Endothelial cell of umbilical vein (primary cell): ENCODE results near the gene DPYD. TPM values are rescaled to one million over a fixed set of nuclear protein-coding genes. Genes with fewer than 3 reads are reported as not detected.

Experiments
- BruUV-seq: library from RNA; stranded (reverse); fragments of 400-500 nt; replicated peaks from 2 replicates; lab custom pipeline; 2021; lab: Mats Ljungman, UMichigan
- CTCF ChIA-PET: fragments of 300-600, 350-600 bp; sonication (Branson Sonifier 250); formaldehyde crosslinking; loops from one replicate; lab custom pipeline; 2021; ENCODE audit warnings: antibody characterized with exemption, inconsistent platforms; lab: Charles Lee
- POLR2A ChIA-PET: fragments of 300-600, 350-600 bp; sonication (Branson Sonifier 250); formaldehyde crosslinking; loops from one replicate; lab custom pipeline; 2021; ENCODE audit warnings: antibody characterized with exemption, inconsistent platforms; lab: Charles Lee
- DNase-seq: peaks from one replicate; pipeline ENCODE4 v3.0.0-alpha.2; 2011; ENCODE audit warnings: low read depth, low spot score
- FAIRE-seq: peaks from 2 replicates; lab custom pipeline; 2011; peaks lifted over from hg19 to GRCh38; lab: Jason Lieb, UNC
- H2AFZ ChIP-seq: 2 replicates; pipeline ENCODE4 v1.6.0; 2012; ENCODE audit warnings: low read depth, low read length, control low read depth, inconsistent platforms
- H3K27ac ChIP-seq: 2 replicates; pipeline ENCODE4 v1.5.1; 2011; ENCODE audit warnings: low read depth, mild to moderate bottlenecking, control low read depth, low read length, moderate library complexity; ENCODE audit not compliant: insufficient read depth
- H3K27me3 ChIP-seq, 2 experiments: 2 replicates each; pipeline versions ENCODE4 v1.6.0 to v1.6.1; 2011; ENCODE audit warnings: low read length in 2 of 2, mixed read lengths in 1 of 2; ENCODE audit not compliant: control insufficient read depth in 2 of 2, insufficient read depth in 2 of 2
- H3K36me3 ChIP-seq, 2 experiments: 2 replicates in 1 of 2; 3 replicates in 1 of 2; pipeline ENCODE4 v1.5.1; 2011; ENCODE audit warnings: low read length in 2 of 2, mild to moderate bottlenecking in 1 of 2, moderate library complexity in 1 of 2; ENCODE audit not compliant: control insufficient read depth in 2 of 2, insufficient read depth in 2 of 2; ENCODE audit errors: extremely low read depth in 1 of 2
- H3K4me1 ChIP-seq: 3 replicates; pipeline ENCODE4 v1.5.1; 2011; ENCODE audit warnings: mild to moderate bottlenecking, low read length; ENCODE audit not compliant: control insufficient read depth, insufficient read depth; ENCODE audit errors: extremely low read depth
- H3K4me2 ChIP-seq: 2 replicates; pipeline ENCODE4 v1.6.1; 2011; ENCODE audit warnings: low read length, control low read depth, mixed read lengths; ENCODE audit not compliant: insufficient read depth
- H3K4me3 ChIP-seq, 3 experiments: fragments of 200-600 bp in 1 of 3; sonication (generic), shearing (Covaris generic) in 1 of 3; replicated peaks in 1 of 3; 2 replicates each; pipeline ENCODE4 v1.5.1; 2011 to 2016; ENCODE audit warnings: control low read depth in 3 of 3, low read length in 3 of 3, mild to moderate bottlenecking in 2 of 3, inconsistent platforms in 1 of 3, low read depth in 1 of 3, moderate library complexity in 1 of 3; ENCODE audit not compliant: insufficient read depth in 1 of 3
- H3K79me2 ChIP-seq: 2 replicates; pipeline ENCODE4 v1.6.0; 2012; ENCODE audit warnings: low read length, inconsistent platforms; ENCODE audit not compliant: control insufficient read depth, insufficient read depth
- H3K9ac ChIP-seq: replicated peaks from 2 replicates; pipeline ENCODE3; 2011; ENCODE audit warnings: low read length, control low read depth; ENCODE audit not compliant: insufficient read depth; ENCODE audit errors: extremely low read depth
- H3K9me1 ChIP-seq: replicated peaks from 3 replicates; pipeline ENCODE4 v1.6.0; 2011; ENCODE audit warnings: mild to moderate bottlenecking, low read length; ENCODE audit not compliant: control insufficient read depth, insufficient read depth; ENCODE audit errors: extremely low read depth
- H3K9me3 ChIP-seq: replicated peaks from 2 replicates; pipeline ENCODE4 v1.5.1; 2012; ENCODE audit warnings: low read length, inconsistent platforms; ENCODE audit not compliant: control insufficient read depth, insufficient read depth
- H4K20me1 ChIP-seq: replicated peaks from 2 replicates; pipeline ENCODE3; 2011; ENCODE audit warnings: mild to moderate bottlenecking, low read length; ENCODE audit not compliant: control insufficient read depth, insufficient read depth; ENCODE audit errors: extremely low read depth
- CTCF ChIP-seq, 2 donors: IDR thresholded peaks; 1 replicate in 1 of 2; 2 replicates in 1 of 2; pipeline ENCODE4 v1.5.1; 2011; ENCODE audit warnings: low read length in 2 of 2, mild to moderate bottlenecking in 2 of 2, moderate library complexity in 2 of 2, control low read depth in 1 of 2, inconsistent platforms in 1 of 2, low read depth in 1 of 2; ENCODE audit not compliant: insufficient read depth in 1 of 2; ENCODE audit errors: extremely low read depth in 1 of 2
- EZH2 ChIP-seq: IDR thresholded peaks from 2 replicates; pipeline ENCODE4 v1.6.1; 2012; ENCODE audit warnings: borderline replicate concordance, low read depth, mild to moderate bottlenecking, moderate library complexity, low read length, inconsistent platforms; ENCODE audit not compliant: severe bottlenecking
- FOS ChIP-seq: IDR thresholded peaks from 2 replicates; pipeline ENCODE4 v1.6.1; 2011; ENCODE audit warnings: mild to moderate bottlenecking, low read length, moderate library complexity, borderline replicate concordance; ENCODE audit not compliant: insufficient read depth
- JUN ChIP-seq: IDR thresholded peaks from 2 replicates; pipeline ENCODE4 v1.6.1; 2011; ENCODE audit warnings: borderline replicate concordance, low read depth; ENCODE audit not compliant: insufficient read length, insufficient read depth
- MAX ChIP-seq: IDR thresholded peaks from 2 replicates; pipeline ENCODE4 v1.6.1; 2011; ENCODE audit not compliant: insufficient read depth, insufficient read length
- MYC ChIP-seq: IDR thresholded peaks from one replicate; pipeline ENCODE4 v1.6.1; 2011; ENCODE audit warnings: mild to moderate bottlenecking, low read depth, low read length
- POLR2A ChIP-seq: IDR thresholded peaks from 2 replicates; pipeline ENCODE4 v1.6.1; 2012; ENCODE audit warnings: low read depth, mild to moderate bottlenecking, control low read depth, low read length
- POLR2AphosphoS5 ChIP-seq: IDR thresholded peaks from 2 replicates; pipeline ENCODE4 v1.6.1; 2012; ENCODE audit warnings: low read depth, mild to moderate bottlenecking, control low read depth, low read length, moderate library complexity; ENCODE audit not compliant: insufficient read depth
- dilution Hi-C: fragments of 300-500 bp; cut with MboI; formaldehyde crosslinking; loops from one replicate; pipeline ENCODE4 v1.15.0; 2019; ENCODE audit warnings: low sequenced_read_pairs; ENCODE audit not compliant: extremely low pct_ligation_motif_present
- intact Hi-C: fragments of 100-400 bp; cut with micrococcal nuclease; formaldehyde crosslinking; loops from one replicate; pipeline ENCODE4 v1.10.0; 2022
- polyA plus RNA-seq, 4 experiments: library from polyadenylated mRNA; depleted of rRNA in 3 of 4; stranded (reverse) in 3 of 4; unstranded in 1 of 4; fragments of >200 nt; gene quantifications; 2 replicates each; pipeline versions ENCODE4 v1.2.1 to v1.2.3, GENCODE V29; 2011 to 2012; ENCODE audit warnings: missing spikeins in 1 of 4
- total RNA-seq: library from RNA; stranded (reverse); gene quantifications from 2 replicates; pipeline ENCODE4 v1.2.3, GENCODE V29; 2021

The DPYD gene
- total and polyA plus RNA-seq, 2 donors (not counting 3 experiments of a cell fraction or from before 2014, with no cell fraction given) = 4.6 to 15.1 TPM

DNA sequence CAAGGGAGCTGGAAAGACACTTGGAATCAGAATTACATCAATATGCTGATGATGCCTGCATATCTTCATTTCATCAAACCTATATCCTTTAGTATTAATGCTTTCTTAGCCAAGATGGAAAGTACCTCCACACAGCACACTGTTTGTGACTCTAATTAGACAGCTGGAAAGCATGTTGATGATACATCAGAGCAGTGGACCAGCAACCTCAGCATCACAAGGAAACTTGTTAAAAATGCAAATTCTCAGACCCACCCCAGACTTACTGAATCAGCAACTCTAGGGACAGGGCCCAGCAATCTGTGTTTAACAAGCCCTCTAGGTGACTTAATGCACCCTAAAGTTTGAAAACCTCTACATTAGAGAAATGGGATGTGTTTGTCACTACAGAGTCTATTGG, 332.1 kb downstream of the DPYD start:
- no TSS peak for BruUV-seq

More for the DNA sequence above, 332.1 kb downstream of the DPYD start:
- H4K20me1 ChIP-seq = no peaks in the 10 kb centered on the region
- H3K79me2 ChIP-seq = no peaks in the 10 kb centered on the region
- no peak overlapping the region for H3K9ac ChIP-seq
- no peaks in the 10 kb centered on the region for H3K27me3 ChIP-seq
- dilution Hi-C loops (no loop called here), intact Hi-C loops (no loop called here)
- H3K9me1 ChIP-seq = no peaks in the 10 kb centered on the region
- no peak overlapping the region for H2AFZ ChIP-seq
- H3K9me3 ChIP-seq = no peaks in the 10 kb centered on the region
- H3K36me3 ChIP-seq = no peaks in the 10 kb centered on the region
- H3K4me2 ChIP-seq = no peak overlapping the region
- CTCF ChIA-PET = interaction anchor here (1.0 kb wide), 1 partner anchor 15 kb away, joined by 3 read pairs; no protein-coding TSS in a partner anchor
- TF ChIP-seq MAX (no peak), FOS (no peak), POLR2AphosphoS5 (no peak), JUN (no peak), EZH2 (no peak), CTCF (IDR thresholded peaks at IDR 0.05; ENCODE audit: extremely low read depth in 1 of 2, insufficient read depth in 1 of 2, low read depth in 1 of 2, low read length in 2 of 2) (no peak), POLR2A (no peak), MYC (no peak)
- DNase-seq = no peak
- no peak overlapping the region for H3K4me3 ChIP-seq
- no peak overlapping the region for H3K27ac ChIP-seq
- POLR2A ChIA-PET = no interaction called here
- no peak for FAIRE-seq
- H3K4me1 ChIP-seq = no peaks in the 10 kb centered on the region
